Hematopoietic multipotent progenitor cell treated with erythropoietin and hydrocortisone succinate and interleukin-3 and kit ligand, for 15 days (in vitro differentiated cells): Measurements from ENCODE around the gene PGRMC1.
A peak's percentile ranks its signal among the peaks of the same experiment; 100 is the strongest.
"Not testable (repeated sequence)": the region's sequence is repeated elsewhere in the genome, so short reads cannot be mapped to it uniquely, and the experiment has no call there.

ENCODE experiments used
- DNase-seq: peaks from one replicate; pipeline ENCODE4 v3.0.0-alpha.2; 2015; ENCODE audit warnings: low spot score

Gene PGRMC1

GRCh38 chrX:119235872-119236622, at the start of gene PGRMC1:
Gene PGRMC1, plus strand, starts transcription at chrX:119236285. Its CDS starts 79 bp downstream, at chrX:119236364.
- peak; percentile 75 for DNase-seq

GRCh38 chrX:119186763-119187162, 49.3 kb upstream of the PGRMC1 start:
- DNase-seq = no peak

- DNase-seq = no peak
Observed at GRCh38 chrX:119187298-119187697, 48.8 kb upstream of the PGRMC1 start.

- DNase-seq = no peak
Observed at GRCh38 chrX:119189115-119189514, 47.0 kb upstream of the PGRMC1 start.

DNA sequence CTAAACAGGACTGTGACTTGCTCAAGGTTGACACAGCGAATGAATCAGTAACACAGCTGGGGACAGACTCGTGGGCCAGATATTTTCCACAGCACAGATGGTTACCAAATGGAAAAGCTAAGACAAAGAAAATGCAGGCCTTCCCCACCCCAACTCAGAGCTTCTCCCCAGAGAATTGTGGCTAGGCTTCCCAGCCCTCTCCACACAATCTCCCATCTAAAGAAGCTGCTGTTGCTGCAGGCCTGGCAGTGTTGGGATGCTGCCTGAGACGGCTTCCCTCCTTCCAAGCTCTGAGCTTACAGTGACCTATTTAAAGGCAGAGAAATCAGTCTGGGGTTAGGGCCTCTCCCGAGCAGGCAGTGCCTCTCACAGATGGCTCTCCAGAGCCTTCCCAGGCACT, 46.5 kb upstream of the PGRMC1 start:
- no peak for DNase-seq

- no peak for DNase-seq
Observed at GRCh38 chrX:119190091-119190681, 45.9 kb upstream of the PGRMC1 start.

GRCh38 chrX:119190831-119191230, 45.3 kb upstream of the PGRMC1 start:
- no peak for DNase-seq

- DNase-seq = no peak
Observed at GRCh38 chrX:119194621-119195020, 41.5 kb upstream of the PGRMC1 start.

DNA sequence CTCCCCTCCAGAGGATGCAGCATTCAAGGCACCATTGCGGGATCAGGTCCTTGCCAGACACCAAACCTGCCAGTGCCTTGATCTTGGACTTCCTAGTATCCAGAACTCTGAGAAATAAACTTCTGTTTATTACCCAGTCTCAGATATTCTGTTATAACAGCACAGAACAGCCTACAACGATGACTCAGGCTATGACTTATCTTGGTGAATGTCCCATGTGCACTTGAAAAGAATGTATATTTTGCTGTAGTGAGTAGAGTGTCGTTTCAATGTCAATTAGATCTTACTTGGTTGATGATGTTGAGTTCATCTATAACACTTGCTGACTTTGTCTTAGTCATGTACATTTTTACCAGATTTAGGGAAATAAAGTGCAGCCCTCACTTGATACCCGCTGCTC, 34.5 kb upstream of the PGRMC1 start:
- DNase-seq = no peak

GRCh38 chrX:119206203-119206602, 29.9 kb upstream of the PGRMC1 start:
- no peak for DNase-seq

- not testable (repeated sequence) for DNase-seq
Observed at GRCh38 chrX:119207483-119207882, 28.6 kb upstream of the PGRMC1 start.

DNA sequence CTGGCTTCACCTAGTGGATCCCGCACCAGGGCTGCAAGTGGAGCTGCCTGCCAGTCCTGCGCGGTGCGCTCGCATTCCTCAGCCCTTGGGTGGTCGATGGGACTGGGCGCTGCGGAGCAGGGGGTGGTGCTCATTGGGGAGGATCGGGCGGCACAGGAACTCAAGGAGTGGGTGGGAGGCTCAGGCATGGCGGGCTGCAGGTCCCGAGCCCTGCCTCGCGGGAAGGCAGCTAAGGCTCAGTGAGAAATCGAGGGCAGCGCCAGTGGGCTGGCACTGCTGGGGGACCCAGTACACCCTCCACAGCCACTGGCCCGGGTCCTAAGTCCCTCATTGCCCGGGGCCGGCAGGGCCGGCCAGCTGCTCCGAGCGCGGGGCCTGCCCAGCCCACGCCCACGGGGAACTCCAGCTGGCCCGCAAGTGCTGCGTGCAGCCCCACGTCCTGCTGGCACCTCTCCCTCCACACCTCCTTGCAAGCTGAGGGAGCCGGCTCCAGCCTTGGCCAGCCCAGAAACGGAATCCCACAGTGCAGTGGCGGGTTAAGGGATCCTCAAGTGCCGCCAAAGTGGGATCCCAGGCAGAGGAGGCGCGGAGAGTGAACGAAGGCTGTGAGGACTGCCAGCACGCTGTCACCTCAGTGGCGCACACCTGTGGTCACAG, 27.6 kb upstream of the PGRMC1 start:
- no peak for DNase-seq

- not testable (repeated sequence) for DNase-seq
Observed at GRCh38 chrX:119210931-119211648, 25.0 kb upstream of the PGRMC1 start.

- no peak for DNase-seq
Observed at GRCh38 chrX:119211649-119212014, 24.5 kb upstream of the PGRMC1 start.

DNA sequence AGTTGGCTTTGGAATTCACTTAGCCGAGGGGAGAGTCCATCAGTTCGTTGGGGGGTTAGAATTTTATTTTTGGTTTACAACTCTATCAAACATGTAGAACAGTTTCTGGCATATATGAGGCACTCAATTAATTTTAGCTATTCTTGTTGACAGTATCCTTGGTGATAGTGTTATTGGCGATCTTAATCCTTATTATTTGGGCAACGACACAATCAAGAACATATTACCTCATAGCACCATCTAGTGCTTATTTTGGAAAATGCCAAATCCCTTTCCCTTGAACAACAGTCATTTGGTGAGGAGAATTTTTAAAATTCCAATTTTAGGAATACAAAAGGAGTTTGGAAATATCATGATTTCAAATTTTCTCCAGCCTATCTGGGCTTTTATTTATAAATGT, 17.9 kb upstream of the PGRMC1 start:
- DNase-seq = no peak

DNA sequence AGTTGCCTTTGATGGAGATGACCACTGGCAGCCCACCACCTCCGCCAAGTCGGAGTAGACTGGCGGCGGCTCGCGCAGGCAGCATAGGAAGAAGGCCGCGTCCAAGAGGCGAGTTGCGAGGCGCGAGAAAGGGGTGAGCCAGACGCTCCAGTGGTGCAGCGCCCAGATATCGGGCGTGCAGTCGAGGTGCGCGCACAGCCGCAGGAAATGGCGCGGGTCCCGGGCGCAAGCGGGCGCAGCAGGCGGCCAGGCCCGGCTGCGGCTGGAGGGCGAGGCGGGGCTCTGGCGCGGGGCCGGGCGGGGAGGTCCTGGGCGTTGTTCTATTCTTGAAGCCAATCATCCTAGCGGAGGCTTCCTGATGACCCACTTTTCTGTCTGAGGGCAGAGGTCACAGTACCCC, 13.2 kb upstream of the PGRMC1 start:
- no peak for DNase-seq

DNA sequence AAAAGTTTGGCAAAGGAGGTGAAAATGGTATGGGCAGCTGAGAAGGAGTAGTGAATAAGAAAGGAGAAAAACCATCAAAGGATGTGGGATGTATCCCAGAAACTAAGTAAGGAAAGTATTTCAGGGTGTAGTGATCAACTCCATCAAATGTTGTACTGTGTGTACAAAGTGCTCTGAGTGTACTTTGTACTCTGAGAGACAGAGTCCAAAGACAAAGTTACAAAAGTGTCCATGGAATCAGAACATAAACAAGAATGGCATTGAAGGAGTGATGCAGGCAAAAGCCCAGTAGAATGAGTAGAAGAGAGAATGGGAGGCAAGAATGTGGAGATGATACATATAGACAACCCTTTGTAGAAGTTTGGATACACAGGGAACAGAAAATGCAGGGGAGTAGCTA, 12.3 kb upstream of the PGRMC1 start:
- DNase-seq = no peak

DNA sequence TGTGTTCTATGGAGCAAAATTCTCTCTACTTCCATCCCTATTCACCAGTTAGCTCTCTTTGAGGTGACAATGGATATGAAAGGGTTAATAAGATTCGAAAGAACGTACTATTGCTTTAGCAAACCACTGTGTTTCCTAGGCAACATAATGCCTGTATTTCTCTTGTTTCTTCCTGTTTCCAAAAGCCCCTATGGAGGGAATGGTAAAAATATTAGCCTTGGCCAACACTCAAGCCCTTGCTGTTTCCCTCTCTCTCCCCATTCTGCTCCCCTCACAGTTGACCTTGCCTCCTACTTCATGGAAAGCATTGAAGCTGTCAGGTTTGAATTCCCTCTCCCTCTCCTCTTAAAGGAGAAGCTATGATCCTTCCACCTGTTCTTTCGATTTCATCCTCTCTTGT, 9.6 kb upstream of the PGRMC1 start:
- no peak for DNase-seq

- no peak for DNase-seq
Observed at GRCh38 chrX:119228512-119229252, 7.4 kb upstream of the PGRMC1 start.

- DNase-seq = no peak
Observed at GRCh38 chrX:119229253-119229615, 6.9 kb upstream of the PGRMC1 start.

- no peak for DNase-seq
Observed at GRCh38 chrX:119230850-119231249, 5.2 kb upstream of the PGRMC1 start.

GRCh38 chrX:119231936-119232445, 4.1 kb upstream of the PGRMC1 start:
- DNase-seq = no peak
